GM23338 (cell line): ENCODE measurements around the gene C1QTNF1. TPM values are rescaled to one million over a fixed set of nuclear protein-coding genes. Genes with fewer than 3 reads are reported as not detected.

Experiments
- ATAC-seq: fragments of 200-7000 bp; cut with Tn5 transposase; 3 replicates; pipeline ENCODE4 v1.9.1; 2020
- DNase-seq: peaks from one replicate; pipeline ENCODE4 v3.0.0-alpha.2; 2015; ENCODE audit warnings: low spot score
- H2AFZ ChIP-seq: fragments of 200-600 bp; sonication (generic); 2 replicates; pipeline ENCODE4 v1.8.0; 2016; ENCODE audit warnings: antibody characterized with exemption, mild to moderate bottlenecking, moderate library complexity
- H3F3A ChIP-seq: fragments of 200-600 bp; sonication (generic); replicated peaks from 2 replicates; pipeline ENCODE4 v1.8.0; 2017; ENCODE audit warnings: antibody characterized with exemption, mixed run types, low read depth
- H3K27ac ChIP-seq: fragments of 200-600 bp; sonication (generic); 2 replicates; pipeline ENCODE4 v1.6.1; 2016; ENCODE audit warnings: low read depth
- H3K27me3 ChIP-seq: fragments of 200-600 bp; sonication (generic); 2 replicates; pipeline ENCODE4 v1.8.0; 2016; ENCODE audit warnings: mild to moderate bottlenecking, mixed run types, moderate library complexity; ENCODE audit not compliant: insufficient read depth
- H3K36me3 ChIP-seq: fragments of 200-600 bp; sonication (generic); 2 replicates; pipeline ENCODE4 v1.8.0; 2016; ENCODE audit warnings: mild to moderate bottlenecking; ENCODE audit not compliant: insufficient read depth
- H3K4me1 ChIP-seq: fragments of 200-600 bp; sonication (generic); 2 replicates; pipeline ENCODE4 v1.8.0; 2016; ENCODE audit warnings: mild to moderate bottlenecking, moderate library complexity; ENCODE audit not compliant: insufficient read depth
- H3K4me2 ChIP-seq: fragments of 200-600 bp; sonication (generic); 2 replicates; pipeline ENCODE4 v1.7.1; 2017; ENCODE audit warnings: mixed run types
- H3K4me3 ChIP-seq: fragments of 200-600 bp; sonication (generic); 2 replicates; pipeline ENCODE4 v1.6.1; 2016; ENCODE audit warnings: mixed run types
- H3K79me2 ChIP-seq: fragments of 200-600 bp; sonication (generic); replicated peaks from 2 replicates; pipeline ENCODE4 v1.8.0; 2017; ENCODE audit warnings: mild to moderate bottlenecking; ENCODE audit not compliant: insufficient read depth
- H3K9me2 ChIP-seq: fragments of 200-600 bp; sonication (generic); 2 replicates; pipeline ENCODE4 v1.8.0; 2017; ENCODE audit not compliant: insufficient read depth
- H4K20me1 ChIP-seq: fragments of 200-600 bp; sonication (generic); replicated peaks from 2 replicates; pipeline ENCODE4 v1.8.0; 2017; ENCODE audit warnings: mild to moderate bottlenecking; ENCODE audit not compliant: insufficient read depth
- H3K27ac Mint-ChIP-seq: 2 replicates; pipeline ENCODE4 v1.8.0; 2020; ENCODE audit warnings: inconsistent platforms, mild to moderate bottlenecking, moderate library complexity, mixed read lengths
- H3K27me3 Mint-ChIP-seq: 3 replicates; pipeline ENCODE4 v1.8.0; 2022; ENCODE audit warnings: low read depth, mild to moderate bottlenecking, moderate library complexity, mixed read lengths, inconsistent platforms; ENCODE audit not compliant: insufficient read depth, poor library complexity
- H3K36me3 Mint-ChIP-seq: 3 replicates; pipeline ENCODE4 v1.8.0; 2021; ENCODE audit warnings: low read depth, mild to moderate bottlenecking, inconsistent platforms, moderate library complexity, mixed read lengths
- H3K4me1 Mint-ChIP-seq: 3 replicates; pipeline ENCODE4 v1.8.0; 2020; ENCODE audit warnings: mild to moderate bottlenecking, inconsistent platforms, mixed read lengths
- H3K4me3 Mint-ChIP-seq: 3 replicates; pipeline ENCODE4 v1.8.0; 2021; ENCODE audit warnings: moderate library complexity, mild to moderate bottlenecking, inconsistent platforms, mixed read lengths
- H3K9me3 Mint-ChIP-seq: 3 replicates; pipeline ENCODE4 v1.8.0; 2020; ENCODE audit warnings: moderate library complexity, mild to moderate bottlenecking, inconsistent platforms, mixed read lengths
- CREB1 ChIP-seq: fragments of 250-450 bp; sonication (Bioruptor Pico); IDR thresholded peaks from 2 replicates; pipeline ENCODE4 v1.5.0; 2020; ENCODE audit warnings: low read depth, mild to moderate bottlenecking, moderate library complexity
- EZH2 ChIP-seq: fragments of 200-600 bp; sonication (generic); IDR thresholded peaks from one replicate; pipeline ENCODE4 v1.8.0; 2017; ENCODE audit warnings: antibody characterized with exemption, mild to moderate bottlenecking, low read depth; ENCODE audit not compliant: unreplicated experiment
- EZH2phosphoT487 ChIP-seq: fragments of 200-600 bp; sonication (generic); IDR thresholded peaks from one replicate; pipeline ENCODE4 v1.8.1; 2018; ENCODE audit warnings: antibody characterized with exemption; ENCODE audit not compliant: unreplicated experiment
- JUNB ChIP-seq: IDR thresholded peaks from one replicate; pipeline ENCODE4 v1.6.1; 2016; ENCODE audit warnings: antibody characterized with exemption; ENCODE audit not compliant: unreplicated experiment
- NANOG ChIP-seq: IDR thresholded peaks from 2 replicates; pipeline ENCODE4 v1.6.1; 2016; ENCODE audit warnings: antibody characterized with exemption, borderline replicate concordance
- POLR2AphosphoS5 ChIP-seq: IDR thresholded peaks from 2 replicates; pipeline ENCODE4 v1.6.1; 2016; ENCODE audit warnings: antibody characterized with exemption, low read depth
- STAT1 ChIP-seq: IDR thresholded peaks from one replicate; pipeline ENCODE4 v1.6.1; 2016; ENCODE audit warnings: antibody characterized with exemption; ENCODE audit not compliant: unreplicated experiment
- ZNF114 ChIP-seq: fragments of 250-450 bp; sonication (Bioruptor Pico); IDR thresholded peaks from 2 replicates; pipeline ENCODE4 v1.5.0; 2020; ENCODE audit warnings: mild to moderate bottlenecking, moderate library complexity
- ZNF331 ChIP-seq: fragments of 250-450 bp; sonication (Bioruptor Pico); IDR thresholded peaks from 2 replicates; pipeline ENCODE4 v1.5.0; 2020; ENCODE audit warnings: low read depth, mild to moderate bottlenecking, moderate library complexity
- polyA plus RNA-seq: library from polyadenylated mRNA; unstranded; fragments of >200 nt; fragmentation: Nextera tagmentation; extraction: Ambion mirVana; gene quantifications from 2 replicates; pipeline ENCODE4 v1.2.1, GENCODE V29; 2016
- total RNA-seq: library from RNA; depleted of rRNA; stranded (reverse); fragments of >200 nt; shearing (Covaris generic); gene quantifications from 2 replicates; pipeline ENCODE4 v1.2.3, GENCODE V29; 2014
- TF ChIP-seq, protein P1 (sequence below): IDR thresholded peaks from one replicate; pipeline ENCODE4 v1.6.1; 2018; ENCODE audit warnings: antibody characterized with exemption; ENCODE audit not compliant: unreplicated experiment
- TF ChIP-seq, protein P2 (sequence below): fragments of 250-450 bp; sonication (Bioruptor Pico); IDR thresholded peaks from 2 replicates; pipeline ENCODE4 v1.5.0; 2020; ENCODE audit warnings: mild to moderate bottlenecking, moderate library complexity
- TF ChIP-seq, protein P3 (sequence below), 2 experiments: fragments of 200-600 bp in 1 of 2; sonication (generic) in 1 of 2; conservative IDR thresholded peaks; 2 replicates each; pipeline versions ENCODE4 v1.5.1 to v1.6.1; 2016 to 2017; ENCODE audit warnings: antibody characterized with exemption in 2 of 2, low read depth in 2 of 2, mild to moderate bottlenecking in 2 of 2, moderate library complexity in 1 of 2
- TF ChIP-seq, protein P4 (sequence below): IDR thresholded peaks from 2 replicates; pipeline ENCODE4 v1.6.1; 2016; ENCODE audit warnings: antibody characterized with exemption

C1QTNF1 gene
- total and polyA plus RNA-seq, 2 experiments from 2014 or later: 1.1 to 1.9 TPM

DNA sequence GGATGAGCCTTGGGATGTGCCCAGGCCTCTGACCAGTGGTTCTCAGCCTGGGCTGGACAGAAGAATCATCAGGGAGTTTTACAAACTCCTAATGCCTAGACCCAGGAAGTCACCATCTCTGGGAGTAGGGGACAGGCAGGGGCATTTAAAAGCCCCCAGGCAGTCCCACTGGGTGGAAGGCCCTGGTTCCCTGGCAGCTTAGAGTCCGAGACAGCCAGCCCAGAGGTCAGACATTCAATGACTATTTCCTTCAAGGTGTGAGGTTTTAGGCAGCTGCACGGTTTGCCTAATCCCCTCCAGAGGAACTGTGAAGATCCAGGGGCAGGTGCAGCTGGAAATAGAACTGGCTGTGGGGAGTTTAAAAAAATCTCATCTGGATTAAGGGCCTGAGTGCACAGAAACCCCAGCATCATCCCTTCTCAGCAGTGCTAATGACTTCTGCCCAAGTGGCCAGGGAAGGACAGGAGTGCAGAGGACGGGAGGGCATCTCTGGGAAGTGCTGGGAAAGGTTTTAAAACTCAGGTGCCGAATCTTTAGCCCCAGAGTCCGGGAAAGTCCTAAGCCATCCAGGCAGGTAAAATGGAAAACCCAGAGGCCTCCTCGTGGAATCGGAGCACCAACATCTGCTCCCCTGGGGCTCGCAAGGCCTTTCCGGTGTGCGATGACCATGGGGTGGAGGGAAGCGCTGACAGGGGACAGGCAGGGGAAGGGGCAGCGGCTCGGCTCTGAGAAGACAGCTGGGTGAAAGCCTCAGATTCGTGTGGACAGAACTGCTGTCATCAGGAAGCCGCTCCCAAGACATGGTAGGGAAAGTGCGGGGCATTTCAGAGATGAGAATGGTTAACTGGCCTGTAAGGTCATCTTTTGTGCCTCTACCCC, 42.7 kb upstream of the C1QTNF1 start:
- no peak overlapping the region for H3K4me3 ChIP-seq
- ATAC-seq: no peak
- Mint-ChIP-seq H3K27me3 (peaks cover 3% of the 10 kb centered on the region), H3K27ac (no peak overlapping the region), H3K4me3 (no peak overlapping the region), H3K4me1 (peaks cover 11% of the 10 kb centered on the region), H3K36me3 (no peaks in the 10 kb centered on the region), H3K9me3 (no peaks in the 10 kb centered on the region)
- no peaks in the 10 kb centered on the region for H3K36me3 ChIP-seq
- H2AFZ ChIP-seq: no peak overlapping the region
- TF ChIP-seq EZH2 (no peak), ZNF114 (CRISPR knock-in tag) (no peak), JUNB (no peak), STAT1 (no peak), ZNF331 (no peak), NANOG (no peak), POLR2AphosphoS5 (no peak), CREB1 (CRISPR knock-in tag) (no peak), EZH2phosphoT487 (no peak)
- TF ChIP-seq, protein P1, sequence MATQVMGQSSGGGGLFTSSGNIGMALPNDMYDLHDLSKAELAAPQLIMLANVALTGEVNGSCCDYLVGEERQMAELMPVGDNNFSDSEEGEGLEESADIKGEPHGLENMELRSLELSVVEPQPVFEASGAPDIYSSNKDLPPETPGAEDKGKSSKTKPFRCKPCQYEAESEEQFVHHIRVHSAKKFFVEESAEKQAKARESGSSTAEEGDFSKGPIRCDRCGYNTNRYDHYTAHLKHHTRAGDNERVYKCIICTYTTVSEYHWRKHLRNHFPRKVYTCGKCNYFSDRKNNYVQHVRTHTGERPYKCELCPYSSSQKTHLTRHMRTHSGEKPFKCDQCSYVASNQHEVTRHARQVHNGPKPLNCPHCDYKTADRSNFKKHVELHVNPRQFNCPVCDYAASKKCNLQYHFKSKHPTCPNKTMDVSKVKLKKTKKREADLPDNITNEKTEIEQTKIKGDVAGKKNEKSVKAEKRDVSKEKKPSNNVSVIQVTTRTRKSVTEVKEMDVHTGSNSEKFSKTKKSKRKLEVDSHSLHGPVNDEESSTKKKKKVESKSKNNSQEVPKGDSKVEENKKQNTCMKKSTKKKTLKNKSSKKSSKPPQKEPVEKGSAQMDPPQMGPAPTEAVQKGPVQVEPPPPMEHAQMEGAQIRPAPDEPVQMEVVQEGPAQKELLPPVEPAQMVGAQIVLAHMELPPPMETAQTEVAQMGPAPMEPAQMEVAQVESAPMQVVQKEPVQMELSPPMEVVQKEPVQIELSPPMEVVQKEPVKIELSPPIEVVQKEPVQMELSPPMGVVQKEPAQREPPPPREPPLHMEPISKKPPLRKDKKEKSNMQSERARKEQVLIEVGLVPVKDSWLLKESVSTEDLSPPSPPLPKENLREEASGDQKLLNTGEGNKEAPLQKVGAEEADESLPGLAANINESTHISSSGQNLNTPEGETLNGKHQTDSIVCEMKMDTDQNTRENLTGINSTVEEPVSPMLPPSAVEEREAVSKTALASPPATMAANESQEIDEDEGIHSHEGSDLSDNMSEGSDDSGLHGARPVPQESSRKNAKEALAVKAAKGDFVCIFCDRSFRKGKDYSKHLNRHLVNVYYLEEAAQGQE: no peak
- TF ChIP-seq, protein P2, sequence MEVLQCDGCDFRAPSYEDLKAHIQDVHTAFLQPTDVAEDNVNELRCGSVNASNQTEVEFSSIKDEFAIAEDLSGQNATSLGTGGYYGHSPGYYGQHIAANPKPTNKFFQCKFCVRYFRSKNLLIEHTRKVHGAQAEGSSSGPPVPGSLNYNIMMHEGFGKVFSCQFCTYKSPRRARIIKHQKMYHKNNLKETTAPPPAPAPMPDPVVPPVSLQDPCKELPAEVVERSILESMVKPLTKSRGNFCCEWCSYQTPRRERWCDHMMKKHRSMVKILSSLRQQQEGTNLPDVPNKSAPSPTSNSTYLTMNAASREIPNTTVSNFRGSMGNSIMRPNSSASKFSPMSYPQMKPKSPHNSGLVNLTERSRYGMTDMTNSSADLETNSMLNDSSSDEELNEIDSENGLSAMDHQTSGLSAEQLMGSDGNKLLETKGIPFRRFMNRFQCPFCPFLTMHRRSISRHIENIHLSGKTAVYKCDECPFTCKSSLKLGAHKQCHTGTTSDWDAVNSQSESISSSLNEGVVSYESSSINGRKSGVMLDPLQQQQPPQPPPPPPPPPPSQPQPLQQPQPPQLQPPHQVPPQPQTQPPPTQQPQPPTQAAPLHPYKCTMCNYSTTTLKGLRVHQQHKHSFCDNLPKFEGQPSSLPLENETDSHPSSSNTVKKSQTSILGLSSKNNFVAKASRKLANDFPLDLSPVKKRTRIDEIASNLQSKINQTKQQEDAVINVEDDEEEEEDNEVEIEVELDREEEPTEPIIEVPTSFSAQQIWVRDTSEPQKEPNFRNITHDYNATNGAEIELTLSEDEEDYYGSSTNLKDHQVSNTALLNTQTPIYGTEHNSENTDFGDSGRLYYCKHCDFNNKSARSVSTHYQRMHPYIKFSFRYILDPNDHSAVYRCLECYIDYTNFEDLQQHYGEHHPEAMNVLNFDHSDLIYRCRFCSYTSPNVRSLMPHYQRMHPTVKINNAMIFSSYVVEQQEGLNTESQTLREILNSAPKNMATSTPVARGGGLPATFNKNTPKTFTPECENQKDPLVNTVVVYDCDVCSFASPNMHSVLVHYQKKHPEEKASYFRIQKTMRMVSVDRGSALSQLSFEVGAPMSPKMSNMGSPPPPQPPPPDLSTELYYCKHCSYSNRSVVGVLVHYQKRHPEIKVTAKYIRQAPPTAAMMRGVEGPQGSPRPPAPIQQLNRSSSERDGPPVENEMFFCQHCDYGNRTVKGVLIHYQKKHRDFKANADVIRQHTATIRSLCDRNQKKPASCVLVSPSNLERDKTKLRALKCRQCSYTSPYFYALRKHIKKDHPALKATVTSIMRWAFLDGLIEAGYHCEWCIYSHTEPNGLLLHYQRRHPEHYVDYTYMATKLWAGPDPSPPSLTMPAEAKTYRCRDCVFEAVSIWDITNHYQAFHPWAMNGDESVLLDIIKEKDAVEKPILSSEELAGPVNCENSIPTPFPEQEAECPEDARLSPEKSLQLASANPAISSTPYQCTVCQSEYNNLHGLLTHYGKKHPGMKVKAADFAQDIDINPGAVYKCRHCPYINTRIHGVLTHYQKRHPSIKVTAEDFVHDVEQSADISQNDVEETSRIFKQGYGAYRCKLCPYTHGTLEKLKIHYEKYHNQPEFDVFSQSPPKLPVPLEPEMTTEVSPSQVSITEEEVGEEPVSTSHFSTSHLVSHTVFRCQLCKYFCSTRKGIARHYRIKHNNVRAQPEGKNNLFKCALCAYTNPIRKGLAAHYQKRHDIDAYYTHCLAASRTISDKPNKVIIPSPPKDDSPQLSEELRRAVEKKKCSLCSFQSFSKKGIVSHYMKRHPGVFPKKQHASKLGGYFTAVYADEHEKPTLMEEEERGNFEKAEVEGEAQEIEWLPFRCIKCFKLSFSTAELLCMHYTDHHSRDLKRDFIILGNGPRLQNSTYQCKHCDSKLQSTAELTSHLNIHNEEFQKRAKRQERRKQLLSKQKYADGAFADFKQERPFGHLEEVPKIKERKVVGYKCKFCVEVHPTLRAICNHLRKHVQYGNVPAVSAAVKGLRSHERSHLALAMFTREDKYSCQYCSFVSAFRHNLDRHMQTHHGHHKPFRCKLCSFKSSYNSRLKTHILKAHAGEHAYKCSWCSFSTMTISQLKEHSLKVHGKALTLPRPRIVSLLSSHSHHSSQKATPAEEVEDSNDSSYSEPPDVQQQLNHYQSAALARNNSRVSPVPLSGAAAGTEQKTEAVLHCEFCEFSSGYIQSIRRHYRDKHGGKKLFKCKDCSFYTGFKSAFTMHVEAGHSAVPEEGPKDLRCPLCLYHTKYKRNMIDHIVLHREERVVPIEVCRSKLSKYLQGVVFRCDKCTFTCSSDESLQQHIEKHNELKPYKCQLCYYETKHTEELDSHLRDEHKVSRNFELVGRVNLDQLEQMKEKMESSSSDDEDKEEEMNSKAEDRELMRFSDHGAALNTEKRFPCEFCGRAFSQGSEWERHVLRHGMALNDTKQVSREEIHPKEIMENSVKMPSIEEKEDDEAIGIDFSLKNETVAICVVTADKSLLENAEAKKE (CRISPR knock-in tag): no peak
- TF ChIP-seq, protein P3, sequence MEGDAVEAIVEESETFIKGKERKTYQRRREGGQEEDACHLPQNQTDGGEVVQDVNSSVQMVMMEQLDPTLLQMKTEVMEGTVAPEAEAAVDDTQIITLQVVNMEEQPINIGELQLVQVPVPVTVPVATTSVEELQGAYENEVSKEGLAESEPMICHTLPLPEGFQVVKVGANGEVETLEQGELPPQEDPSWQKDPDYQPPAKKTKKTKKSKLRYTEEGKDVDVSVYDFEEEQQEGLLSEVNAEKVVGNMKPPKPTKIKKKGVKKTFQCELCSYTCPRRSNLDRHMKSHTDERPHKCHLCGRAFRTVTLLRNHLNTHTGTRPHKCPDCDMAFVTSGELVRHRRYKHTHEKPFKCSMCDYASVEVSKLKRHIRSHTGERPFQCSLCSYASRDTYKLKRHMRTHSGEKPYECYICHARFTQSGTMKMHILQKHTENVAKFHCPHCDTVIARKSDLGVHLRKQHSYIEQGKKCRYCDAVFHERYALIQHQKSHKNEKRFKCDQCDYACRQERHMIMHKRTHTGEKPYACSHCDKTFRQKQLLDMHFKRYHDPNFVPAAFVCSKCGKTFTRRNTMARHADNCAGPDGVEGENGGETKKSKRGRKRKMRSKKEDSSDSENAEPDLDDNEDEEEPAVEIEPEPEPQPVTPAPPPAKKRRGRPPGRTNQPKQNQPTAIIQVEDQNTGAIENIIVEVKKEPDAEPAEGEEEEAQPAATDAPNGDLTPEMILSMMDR (conservative IDR thresholded peaks at IDR 0.05; ENCODE audit: low read depth in 2 of 2): no peak
- TF ChIP-seq, protein P4, sequence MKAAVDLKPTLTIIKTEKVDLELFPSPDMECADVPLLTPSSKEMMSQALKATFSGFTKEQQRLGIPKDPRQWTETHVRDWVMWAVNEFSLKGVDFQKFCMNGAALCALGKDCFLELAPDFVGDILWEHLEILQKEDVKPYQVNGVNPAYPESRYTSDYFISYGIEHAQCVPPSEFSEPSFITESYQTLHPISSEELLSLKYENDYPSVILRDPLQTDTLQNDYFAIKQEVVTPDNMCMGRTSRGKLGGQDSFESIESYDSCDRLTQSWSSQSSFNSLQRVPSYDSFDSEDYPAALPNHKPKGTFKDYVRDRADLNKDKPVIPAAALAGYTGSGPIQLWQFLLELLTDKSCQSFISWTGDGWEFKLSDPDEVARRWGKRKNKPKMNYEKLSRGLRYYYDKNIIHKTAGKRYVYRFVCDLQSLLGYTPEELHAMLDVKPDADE: no peak
- DNase-seq: no peak
- no peaks in the 10 kb centered on the region for H3F3A ChIP-seq
- no peaks in the 10 kb centered on the region for H3K79me2 ChIP-seq
- H3K4me1 ChIP-seq: peaks cover 3% of the 10 kb centered on the region
- no peaks in the 10 kb centered on the region for H3K9me2 ChIP-seq
- H4K20me1 ChIP-seq: no peaks in the 10 kb centered on the region
- H3K27me3 ChIP-seq: no peaks in the 10 kb centered on the region
- no peak overlapping the region for H3K4me2 ChIP-seq
- no peak overlapping the region for H3K27ac ChIP-seq
